Measurements from ENCODE around the gene ZNF311.
"Not testable (repeated sequence)": the region's sequence is repeated elsewhere in the genome, so short reads cannot be mapped to it uniquely, and the experiment has no call there.

The ZNF311 gene

GRCh38 chr6:28953039-28953584 is 52.0 kb downstream of the ZNF311 start:
- DNase-seq: peak; percentile 46

DNA sequence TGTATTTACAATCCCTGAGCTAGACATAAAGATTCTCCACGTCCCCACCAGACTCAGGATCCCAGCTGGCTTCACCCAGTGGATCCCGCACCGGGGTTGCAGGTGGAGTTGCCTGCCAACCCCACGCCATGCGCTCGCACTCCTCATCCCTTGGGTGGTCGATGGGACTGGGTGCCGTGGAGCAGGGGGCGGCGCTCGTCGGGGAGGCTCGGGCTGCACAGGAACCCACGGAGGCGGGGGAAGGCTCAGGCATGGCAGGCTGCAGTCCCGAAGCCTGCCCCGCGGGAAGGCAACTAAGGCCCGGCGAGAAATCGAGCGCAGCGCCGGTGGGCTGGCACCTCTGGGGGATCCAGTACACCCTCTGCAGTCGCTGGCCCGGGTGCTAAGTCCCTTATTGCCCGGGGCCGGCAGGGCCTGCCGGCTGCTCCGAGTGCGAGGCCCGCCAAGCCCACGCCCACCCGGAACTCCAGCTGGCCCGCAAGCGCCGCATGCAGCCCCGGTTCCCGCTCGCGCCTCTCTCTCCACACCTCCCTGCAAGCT is 55.4 kb downstream of the ZNF311 start:
- not testable (repeated sequence) for DNase-seq

DNA sequence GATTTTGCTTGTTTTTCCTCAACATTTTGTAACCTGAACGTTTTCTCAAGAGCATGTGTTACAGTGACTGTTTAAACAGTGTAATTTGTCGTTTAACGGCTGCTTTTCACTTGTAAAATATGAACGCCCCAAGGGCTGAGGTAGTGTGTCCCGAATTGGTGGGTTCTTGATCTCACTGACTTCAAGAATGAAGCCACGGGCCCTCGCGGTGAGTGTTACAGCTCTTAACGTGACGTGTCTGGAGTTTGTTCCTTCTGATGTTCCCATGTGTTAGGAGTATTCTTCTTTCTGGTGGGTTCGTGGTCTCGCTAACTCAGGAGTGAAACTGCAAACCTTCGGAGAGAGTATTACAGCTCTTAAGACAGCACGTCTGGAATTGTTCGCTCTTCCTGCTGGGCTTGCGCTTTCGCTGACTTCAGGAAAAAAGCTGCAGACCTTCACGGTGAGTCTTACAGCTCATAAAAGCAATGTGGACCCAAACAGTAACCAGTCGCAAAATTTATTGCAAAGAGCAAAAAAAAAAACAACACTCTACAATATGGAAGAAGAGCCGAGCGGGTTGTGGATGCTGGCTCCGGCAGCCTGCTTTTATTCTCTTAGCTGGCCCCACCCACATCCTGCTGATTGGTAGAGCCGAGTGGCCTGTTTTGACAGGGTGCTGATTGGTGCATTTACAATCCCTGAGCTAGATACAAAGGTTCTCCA is 56.2 kb downstream of the ZNF311 start:
- no peak for DNase-seq

- no peak for DNase-seq
These were observed 57.3 kb downstream of the ZNF311 start for GRCh38 chr6:28947831-28948270.

- DNase-seq: no peak
These were observed 57.9 kb downstream of the ZNF311 start for GRCh38 chr6:28947067-28947765.

- no peak for DNase-seq
These were observed 59.8 kb downstream of the ZNF311 start for GRCh38 chr6:28945349-28945748.
